ENCODE data around the gene CALML6.

DNA sequence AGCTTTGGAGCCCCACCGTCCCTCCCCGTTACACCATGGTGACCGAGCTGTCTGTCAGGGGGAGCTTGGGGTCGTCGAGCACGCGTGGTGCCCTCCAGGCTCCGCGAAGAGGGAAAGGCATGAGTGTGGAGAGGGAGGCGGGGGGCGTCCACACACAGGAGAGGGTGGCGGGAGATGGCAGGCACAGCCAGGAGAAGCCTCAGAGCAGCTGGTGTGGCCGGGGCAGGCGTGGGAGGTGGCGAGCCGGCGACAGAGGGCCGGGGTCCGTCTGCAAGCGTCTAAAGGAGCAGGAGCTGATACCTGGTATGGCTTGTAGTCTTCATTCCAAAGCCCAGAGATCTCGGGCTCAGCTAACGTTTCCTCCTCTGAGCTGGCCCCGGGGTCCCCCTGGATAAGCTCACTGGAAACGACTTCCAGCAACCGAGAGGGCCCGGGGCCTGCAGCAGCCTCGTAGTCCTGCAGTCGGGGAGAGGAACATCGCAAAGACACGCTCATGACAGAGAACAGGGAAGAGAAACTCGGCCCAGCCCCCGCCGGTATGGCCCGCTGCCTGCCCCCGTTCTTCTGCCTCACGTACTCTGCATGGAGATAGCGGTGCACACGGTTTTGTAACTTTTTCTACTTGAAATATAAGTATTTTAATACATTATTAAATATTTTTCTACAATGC lies 51.1 kb downstream of the CALML6 start:
- TF ChIP-seq CEBPB (IDR thresholded peaks at IDR 0.05; ENCODE audit: low read depth, low read length) (no peak), RAD21 (IDR thresholded peaks at IDR 0.05; ENCODE audit: low read length) (no peak)
- TF ChIP-seq, protein P1, sequence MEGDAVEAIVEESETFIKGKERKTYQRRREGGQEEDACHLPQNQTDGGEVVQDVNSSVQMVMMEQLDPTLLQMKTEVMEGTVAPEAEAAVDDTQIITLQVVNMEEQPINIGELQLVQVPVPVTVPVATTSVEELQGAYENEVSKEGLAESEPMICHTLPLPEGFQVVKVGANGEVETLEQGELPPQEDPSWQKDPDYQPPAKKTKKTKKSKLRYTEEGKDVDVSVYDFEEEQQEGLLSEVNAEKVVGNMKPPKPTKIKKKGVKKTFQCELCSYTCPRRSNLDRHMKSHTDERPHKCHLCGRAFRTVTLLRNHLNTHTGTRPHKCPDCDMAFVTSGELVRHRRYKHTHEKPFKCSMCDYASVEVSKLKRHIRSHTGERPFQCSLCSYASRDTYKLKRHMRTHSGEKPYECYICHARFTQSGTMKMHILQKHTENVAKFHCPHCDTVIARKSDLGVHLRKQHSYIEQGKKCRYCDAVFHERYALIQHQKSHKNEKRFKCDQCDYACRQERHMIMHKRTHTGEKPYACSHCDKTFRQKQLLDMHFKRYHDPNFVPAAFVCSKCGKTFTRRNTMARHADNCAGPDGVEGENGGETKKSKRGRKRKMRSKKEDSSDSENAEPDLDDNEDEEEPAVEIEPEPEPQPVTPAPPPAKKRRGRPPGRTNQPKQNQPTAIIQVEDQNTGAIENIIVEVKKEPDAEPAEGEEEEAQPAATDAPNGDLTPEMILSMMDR (conservative IDR thresholded peaks at IDR 0.05; ENCODE audit: low read depth, low read length) = no peak

All from IMR-90 (cell line).